H1 (cell line): ENCODE results near the gene FOXO4. TPM values are rescaled to one million over a fixed set of nuclear protein-coding genes. Genes with fewer than 3 reads are reported as not detected.

Source experiments
- CBX8 ChIP-seq: fragments of 300-800, 300-1000 bp; sonication (generic); IDR thresholded peaks from 2 replicates; pipeline ENCODE4 v1.7.1; 2016; ENCODE audit warnings: low read depth, low read length, borderline replicate concordance
- CHD2 ChIP-seq: IDR thresholded peaks from 2 replicates; pipeline ENCODE4 v1.6.1; 2012; ENCODE audit warnings: low read length, improper control_type of control experiment
- CREB1 ChIP-seq: IDR thresholded peaks from 2 replicates; pipeline ENCODE4 v1.6.1; 2012; ENCODE audit warnings: inconsistent platforms
- NRF1 ChIP-seq: IDR thresholded peaks from 2 replicates; pipeline ENCODE4 v1.6.1; 2011; ENCODE audit warnings: mild to moderate bottlenecking, low read depth, low read length, improper control_type of control experiment
- PHF8 ChIP-seq: fragments of 200-600 bp; sonication (generic); conservative IDR thresholded peaks from 2 replicates; pipeline ENCODE4 v1.7.1; 2012; ENCODE audit warnings: low read depth, mild to moderate bottlenecking, inconsistent platforms, low read length, moderate library complexity
- POLR2A ChIP-seq, 2 experiments: IDR thresholded peaks; 1 replicate in 1 of 2; 2 replicates in 1 of 2; pipeline ENCODE4 v1.6.1; 2011; ENCODE audit warnings: low read depth in 2 of 2, low read length in 2 of 2, mild to moderate bottlenecking in 2 of 2; ENCODE audit errors: control extremely low read depth in 1 of 2
- polyA plus RNA-seq, 7 experiments: library from polyadenylated mRNA; depleted of rRNA in 3 of 7; stranded (reverse) in 5 of 7; unstranded in 2 of 7; fragments of >200 nt in 5 of 7; fragments of 200-250 nt in 2 of 7; gene quantifications; 1 replicate in 5 of 7; 2 replicates in 1 of 7; 4 replicates in 1 of 7; pipeline versions ENCODE4 v1.2.1 to v1.2.3, GENCODE V29; 2011 to 2013; ENCODE audit warnings: missing spikeins in 2 of 7, mixed read lengths in 2 of 7
- total RNA-seq: library from RNA; stranded (reverse); fragmentation: NEBNext Ultra II Directional; extraction: Animal tissue kit (Norgen Biotek cat#: 25700); gene quantifications from 2 replicates; pipeline ENCODE4 v1.2.1, GENCODE V29; 2021
- TF ChIP-seq, protein P1 (sequence below): fragments of 300-600 bp; sonication (generic); IDR thresholded peaks from 2 replicates; pipeline ENCODE4 v1.7.1; 2012; ENCODE audit warnings: low read length, moderate library complexity, mild to moderate bottlenecking, inconsistent platforms; ENCODE audit not compliant: insufficient replicate concordance

The FOXO4 gene
- total and polyA plus RNA-seq, 2 of the 8 experiments (the other 6 are each of a cell fraction or from before 2014, with no cell fraction given), result 12.3 to 57.4 TPM

GRCh38 chrX:71095981-71096759 is 519 bp downstream of the FOXO4 start (continued):
- TF ChIP-seq, protein P1, sequence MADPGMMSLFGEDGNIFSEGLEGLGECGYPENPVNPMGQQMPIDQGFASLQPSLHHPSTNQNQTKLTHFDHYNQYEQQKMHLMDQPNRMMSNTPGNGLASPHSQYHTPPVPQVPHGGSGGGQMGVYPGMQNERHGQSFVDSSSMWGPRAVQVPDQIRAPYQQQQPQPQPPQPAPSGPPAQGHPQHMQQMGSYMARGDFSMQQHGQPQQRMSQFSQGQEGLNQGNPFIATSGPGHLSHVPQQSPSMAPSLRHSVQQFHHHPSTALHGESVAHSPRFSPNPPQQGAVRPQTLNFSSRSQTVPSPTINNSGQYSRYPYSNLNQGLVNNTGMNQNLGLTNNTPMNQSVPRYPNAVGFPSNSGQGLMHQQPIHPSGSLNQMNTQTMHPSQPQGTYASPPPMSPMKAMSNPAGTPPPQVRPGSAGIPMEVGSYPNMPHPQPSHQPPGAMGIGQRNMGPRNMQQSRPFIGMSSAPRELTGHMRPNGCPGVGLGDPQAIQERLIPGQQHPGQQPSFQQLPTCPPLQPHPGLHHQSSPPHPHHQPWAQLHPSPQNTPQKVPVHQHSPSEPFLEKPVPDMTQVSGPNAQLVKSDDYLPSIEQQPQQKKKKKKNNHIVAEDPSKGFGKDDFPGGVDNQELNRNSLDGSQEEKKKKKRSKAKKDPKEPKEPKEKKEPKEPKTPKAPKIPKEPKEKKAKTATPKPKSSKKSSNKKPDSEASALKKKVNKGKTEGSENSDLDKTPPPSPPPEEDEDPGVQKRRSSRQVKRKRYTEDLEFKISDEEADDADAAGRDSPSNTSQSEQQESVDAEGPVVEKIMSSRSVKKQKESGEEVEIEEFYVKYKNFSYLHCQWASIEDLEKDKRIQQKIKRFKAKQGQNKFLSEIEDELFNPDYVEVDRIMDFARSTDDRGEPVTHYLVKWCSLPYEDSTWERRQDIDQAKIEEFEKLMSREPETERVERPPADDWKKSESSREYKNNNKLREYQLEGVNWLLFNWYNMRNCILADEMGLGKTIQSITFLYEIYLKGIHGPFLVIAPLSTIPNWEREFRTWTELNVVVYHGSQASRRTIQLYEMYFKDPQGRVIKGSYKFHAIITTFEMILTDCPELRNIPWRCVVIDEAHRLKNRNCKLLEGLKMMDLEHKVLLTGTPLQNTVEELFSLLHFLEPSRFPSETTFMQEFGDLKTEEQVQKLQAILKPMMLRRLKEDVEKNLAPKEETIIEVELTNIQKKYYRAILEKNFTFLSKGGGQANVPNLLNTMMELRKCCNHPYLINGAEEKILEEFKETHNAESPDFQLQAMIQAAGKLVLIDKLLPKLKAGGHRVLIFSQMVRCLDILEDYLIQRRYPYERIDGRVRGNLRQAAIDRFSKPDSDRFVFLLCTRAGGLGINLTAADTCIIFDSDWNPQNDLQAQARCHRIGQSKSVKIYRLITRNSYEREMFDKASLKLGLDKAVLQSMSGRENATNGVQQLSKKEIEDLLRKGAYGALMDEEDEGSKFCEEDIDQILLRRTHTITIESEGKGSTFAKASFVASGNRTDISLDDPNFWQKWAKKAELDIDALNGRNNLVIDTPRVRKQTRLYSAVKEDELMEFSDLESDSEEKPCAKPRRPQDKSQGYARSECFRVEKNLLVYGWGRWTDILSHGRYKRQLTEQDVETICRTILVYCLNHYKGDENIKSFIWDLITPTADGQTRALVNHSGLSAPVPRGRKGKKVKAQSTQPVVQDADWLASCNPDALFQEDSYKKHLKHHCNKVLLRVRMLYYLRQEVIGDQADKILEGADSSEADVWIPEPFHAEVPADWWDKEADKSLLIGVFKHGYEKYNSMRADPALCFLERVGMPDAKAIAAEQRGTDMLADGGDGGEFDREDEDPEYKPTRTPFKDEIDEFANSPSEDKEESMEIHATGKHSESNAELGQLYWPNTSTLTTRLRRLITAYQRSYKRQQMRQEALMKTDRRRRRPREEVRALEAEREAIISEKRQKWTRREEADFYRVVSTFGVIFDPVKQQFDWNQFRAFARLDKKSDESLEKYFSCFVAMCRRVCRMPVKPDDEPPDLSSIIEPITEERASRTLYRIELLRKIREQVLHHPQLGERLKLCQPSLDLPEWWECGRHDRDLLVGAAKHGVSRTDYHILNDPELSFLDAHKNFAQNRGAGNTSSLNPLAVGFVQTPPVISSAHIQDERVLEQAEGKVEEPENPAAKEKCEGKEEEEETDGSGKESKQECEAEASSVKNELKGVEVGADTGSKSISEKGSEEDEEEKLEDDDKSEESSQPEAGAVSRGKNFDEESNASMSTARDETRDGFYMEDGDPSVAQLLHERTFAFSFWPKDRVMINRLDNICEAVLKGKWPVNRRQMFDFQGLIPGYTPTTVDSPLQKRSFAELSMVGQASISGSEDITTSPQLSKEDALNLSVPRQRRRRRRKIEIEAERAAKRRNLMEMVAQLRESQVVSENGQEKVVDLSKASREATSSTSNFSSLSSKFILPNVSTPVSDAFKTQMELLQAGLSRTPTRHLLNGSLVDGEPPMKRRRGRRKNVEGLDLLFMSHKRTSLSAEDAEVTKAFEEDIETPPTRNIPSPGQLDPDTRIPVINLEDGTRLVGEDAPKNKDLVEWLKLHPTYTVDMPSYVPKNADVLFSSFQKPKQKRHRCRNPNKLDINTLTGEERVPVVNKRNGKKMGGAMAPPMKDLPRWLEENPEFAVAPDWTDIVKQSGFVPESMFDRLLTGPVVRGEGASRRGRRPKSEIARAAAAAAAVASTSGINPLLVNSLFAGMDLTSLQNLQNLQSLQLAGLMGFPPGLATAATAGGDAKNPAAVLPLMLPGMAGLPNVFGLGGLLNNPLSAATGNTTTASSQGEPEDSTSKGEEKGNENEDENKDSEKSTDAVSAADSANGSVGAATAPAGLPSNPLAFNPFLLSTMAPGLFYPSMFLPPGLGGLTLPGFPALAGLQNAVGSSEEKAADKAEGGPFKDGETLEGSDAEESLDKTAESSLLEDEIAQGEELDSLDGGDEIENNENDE, result no peak
- TF ChIP-seq NRF1, result no peak
- TF ChIP-seq CREB1, result no peak
- no peak for TF ChIP-seq CHD2
- no peak for TF ChIP-seq PHF8
- no peak for TF ChIP-seq CBX8
- TF ChIP-seq POLR2A (IDR thresholded peaks at IDR 0.05; ENCODE audit: control extremely low read depth in 1 of 2, low read depth in 2 of 2, low read length in 2 of 2), result no peak
